HepG2 (cell line): ENCODE results near the gene KRTAP5-6. TPM values are rescaled to one million over a fixed set of nuclear protein-coding genes. Genes with fewer than 3 reads are reported as not detected.

ENCODE experiments used
- KDM4B ChIP-seq: sonication (generic); formaldehyde crosslinking; IDR thresholded peaks from 2 replicates; pipeline ENCODE4 v1.4.0; 2020; ENCODE audit warnings: missing genetic modification reagents
- MBNL3 ChIP-seq: fragments of 250-450 bp; sonication (Bioruptor Pico); conservative IDR thresholded peaks from 2 replicates; pipeline ENCODE4 v1.8.0; 2022; ENCODE audit warnings: mild to moderate bottlenecking, inconsistent platforms
- MTF2 ChIP-seq: sonication (generic); formaldehyde crosslinking; IDR thresholded peaks from 2 replicates; pipeline ENCODE4 v1.5.0; 2020; ENCODE audit warnings: missing genetic modification reagents, borderline replicate concordance
- TSC22D2 ChIP-seq: sonication (generic); formaldehyde crosslinking; IDR thresholded peaks from 2 replicates; pipeline ENCODE4 v1.5.1; 2020; ENCODE audit warnings: missing genetic modification reagents, mild to moderate bottlenecking, borderline replicate concordance
- ZBTB20 ChIP-seq: sonication (generic); formaldehyde crosslinking; IDR thresholded peaks from 2 replicates; pipeline ENCODE4 v1.8.1; 2023; ENCODE audit warnings: missing genetic modification reagents, low read depth, mild to moderate bottlenecking, borderline replicate concordance
- ZNF329 ChIP-seq: sonication (generic); formaldehyde crosslinking; IDR thresholded peaks from 2 replicates; pipeline ENCODE4 v1.9.0; 2021; ENCODE audit warnings: low read depth, mild to moderate bottlenecking, missing genetic modification reagents
- ZNF737 ChIP-seq: sonication (generic); formaldehyde crosslinking; IDR thresholded peaks from 2 replicates; pipeline ENCODE4 v1.5.0; 2020; ENCODE audit warnings: missing genetic modification reagents, mild to moderate bottlenecking, borderline replicate concordance
- polyA plus RNA-seq, 8 experiments: library from polyadenylated mRNA; depleted of rRNA in 3 of 8; stranded (reverse) in 7 of 8; unstranded in 1 of 8; fragments of >200 nt; fragmentation: Illumina TruSeq in 4 of 8; extraction: Trizol in 4 of 8; gene quantifications; 2 replicates each; pipeline versions ENCODE4 v1.2.1 to v1.2.3, GENCODE V29; 2011 to 2016; ENCODE audit warnings: low read depth in 4 of 8, missing spikeins in 1 of 8, mixed read lengths in 1 of 8; ENCODE audit not compliant: insufficient read depth in 1 of 8
- total RNA-seq, 5 experiments: library from RNA; depleted of rRNA; stranded (reverse); fragments of >200 nt; fragmentation: Illumina TruSeq; extraction: Trizol; gene quantifications; 2 replicates each; pipeline ENCODE4 v1.2.3, GENCODE V29; 2016; ENCODE audit warnings: low read depth in 1 of 5
- TF ChIP-seq, protein P1 (sequence below): sonication (generic); formaldehyde crosslinking; IDR thresholded peaks from 2 replicates; pipeline ENCODE4 v1.4.0; 2020; ENCODE audit warnings: mild to moderate bottlenecking, low read depth, missing genetic modification reagents
- TF ChIP-seq, protein P2 (sequence below): sonication (generic); formaldehyde crosslinking; IDR thresholded peaks from 2 replicates; pipeline ENCODE4 v1.9.0; 2022; ENCODE audit warnings: missing genetic modification reagents, mild to moderate bottlenecking, borderline replicate concordance
- TF ChIP-seq, protein P3 (sequence below): sonication (generic); formaldehyde crosslinking; IDR thresholded peaks from 2 replicates; pipeline ENCODE4 v1.8.1; 2023; ENCODE audit warnings: missing genetic modification reagents, mild to moderate bottlenecking, borderline replicate concordance
- TF ChIP-seq, protein P4 (sequence below): sonication (generic); formaldehyde crosslinking; IDR thresholded peaks from 2 replicates; pipeline ENCODE4 v1.4.0; 2020; ENCODE audit warnings: missing genetic modification reagents
- TF ChIP-seq, protein P5 (sequence below): sonication (generic); formaldehyde crosslinking; IDR thresholded peaks from 2 replicates; pipeline ENCODE4 v1.8.1; 2022; ENCODE audit warnings: low read depth, mild to moderate bottlenecking, missing genetic modification reagents
- TF ChIP-seq, protein P6 (sequence below): sonication (generic); formaldehyde crosslinking; IDR thresholded peaks from 2 replicates; pipeline ENCODE4 v1.5.1; 2020; ENCODE audit warnings: missing genetic modification reagents, mild to moderate bottlenecking, borderline replicate concordance
- TF ChIP-seq, protein P7 (sequence below): sonication (generic); formaldehyde crosslinking; IDR thresholded peaks from 2 replicates; pipeline ENCODE4 v1.5.0; 2020; ENCODE audit warnings: missing genetic modification reagents
- TF ChIP-seq, protein P8 (sequence below): sonication (generic); formaldehyde crosslinking; IDR thresholded peaks from 2 replicates; pipeline ENCODE4 v1.5.0; 2020; ENCODE audit warnings: missing genetic modification reagents

The KRTAP5-6 gene
- total and polyA plus RNA-seq, 2 of the 13 experiments (the other 11 are each of a cell fraction or from before 2014, with no cell fraction given), result not detected

DNA sequence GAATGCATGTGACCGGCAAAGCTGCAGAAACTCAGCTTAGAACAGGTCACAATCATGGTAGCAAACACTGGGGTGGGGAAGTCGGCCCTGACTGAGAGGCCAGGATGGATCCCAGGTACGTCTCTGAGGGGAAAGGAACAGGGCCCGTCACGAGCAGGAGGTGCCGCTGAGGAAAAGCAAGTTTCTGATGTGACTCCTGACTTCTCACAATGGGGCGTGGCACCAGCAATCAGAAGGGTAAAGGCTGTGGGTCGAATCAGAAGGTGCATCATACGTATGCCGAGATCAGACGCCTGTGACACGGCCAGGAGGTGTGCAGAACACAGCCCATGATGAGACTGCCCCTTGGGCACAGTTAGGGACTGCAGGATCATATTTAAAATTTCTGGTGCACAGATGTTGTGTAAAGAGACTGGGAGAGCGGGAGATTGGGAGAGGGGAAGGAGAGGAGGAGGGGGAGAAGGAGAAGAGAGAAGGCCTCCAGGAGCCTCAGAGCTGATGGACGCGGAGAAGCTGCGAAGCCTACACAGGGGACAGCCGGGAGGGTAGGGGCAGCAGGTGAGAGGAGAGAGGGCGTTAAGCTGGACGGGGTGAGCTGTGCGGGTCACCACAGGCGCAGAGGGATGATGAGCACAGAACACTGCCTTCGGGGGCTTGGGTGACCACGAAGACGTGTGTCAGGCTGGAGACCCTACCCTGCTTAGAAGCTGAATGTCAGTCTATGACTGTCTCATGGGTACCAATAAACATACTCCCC is 36.7 kb upstream of the KRTAP5-6 start (continued):
- TF ChIP-seq MBNL3 (CRISPR knock-in tag) (no peak), ZNF329 (CRISPR knock-in tag) (no peak), ZNF737 (CRISPR knock-in tag) (no peak), MTF2 (no peak), TSC22D2 (no peak), ZBTB20 (CRISPR knock-in tag) (no peak), KDM4B (CRISPR knock-in tag) (no peak)
- TF ChIP-seq, protein P1, sequence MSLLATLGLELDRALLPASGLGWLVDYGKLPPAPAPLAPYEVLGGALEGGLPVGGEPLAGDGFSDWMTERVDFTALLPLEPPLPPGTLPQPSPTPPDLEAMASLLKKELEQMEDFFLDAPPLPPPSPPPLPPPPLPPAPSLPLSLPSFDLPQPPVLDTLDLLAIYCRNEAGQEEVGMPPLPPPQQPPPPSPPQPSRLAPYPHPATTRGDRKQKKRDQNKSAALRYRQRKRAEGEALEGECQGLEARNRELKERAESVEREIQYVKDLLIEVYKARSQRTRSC (CRISPR knock-in tag), result no peak
- TF ChIP-seq, protein P2, sequence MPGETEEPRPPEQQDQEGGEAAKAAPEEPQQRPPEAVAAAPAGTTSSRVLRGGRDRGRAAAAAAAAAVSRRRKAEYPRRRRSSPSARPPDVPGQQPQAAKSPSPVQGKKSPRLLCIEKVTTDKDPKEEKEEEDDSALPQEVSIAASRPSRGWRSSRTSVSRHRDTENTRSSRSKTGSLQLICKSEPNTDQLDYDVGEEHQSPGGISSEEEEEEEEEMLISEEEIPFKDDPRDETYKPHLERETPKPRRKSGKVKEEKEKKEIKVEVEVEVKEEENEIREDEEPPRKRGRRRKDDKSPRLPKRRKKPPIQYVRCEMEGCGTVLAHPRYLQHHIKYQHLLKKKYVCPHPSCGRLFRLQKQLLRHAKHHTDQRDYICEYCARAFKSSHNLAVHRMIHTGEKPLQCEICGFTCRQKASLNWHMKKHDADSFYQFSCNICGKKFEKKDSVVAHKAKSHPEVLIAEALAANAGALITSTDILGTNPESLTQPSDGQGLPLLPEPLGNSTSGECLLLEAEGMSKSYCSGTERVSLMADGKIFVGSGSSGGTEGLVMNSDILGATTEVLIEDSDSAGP (CRISPR knock-in tag), result 0 out of 2 replicates have a peak, but pooled peaks have one; percentile 15
- TF ChIP-seq, protein P3, sequence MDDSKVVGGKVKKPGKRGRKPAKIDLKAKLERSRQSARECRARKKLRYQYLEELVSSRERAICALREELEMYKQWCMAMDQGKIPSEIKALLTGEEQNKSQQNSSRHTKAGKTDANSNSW (CRISPR knock-in tag), result no peak
- TF ChIP-seq, protein P4, sequence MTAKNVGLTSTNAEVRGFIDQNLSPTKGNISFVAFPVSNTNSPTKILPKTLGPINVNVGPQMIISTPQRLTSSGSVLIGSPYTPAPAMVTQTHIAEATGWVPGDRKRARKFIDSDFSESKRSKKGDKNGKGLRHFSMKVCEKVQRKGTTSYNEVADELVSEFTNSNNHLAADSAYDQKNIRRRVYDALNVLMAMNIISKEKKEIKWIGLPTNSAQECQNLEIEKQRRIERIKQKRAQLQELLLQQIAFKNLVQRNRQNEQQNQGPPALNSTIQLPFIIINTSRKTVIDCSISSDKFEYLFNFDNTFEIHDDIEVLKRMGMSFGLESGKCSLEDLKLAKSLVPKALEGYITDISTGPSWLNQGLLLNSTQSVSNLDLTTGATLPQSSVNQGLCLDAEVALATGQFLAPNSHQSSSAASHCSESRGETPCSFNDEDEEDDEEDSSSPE, result no peak
- TF ChIP-seq, protein P5, sequence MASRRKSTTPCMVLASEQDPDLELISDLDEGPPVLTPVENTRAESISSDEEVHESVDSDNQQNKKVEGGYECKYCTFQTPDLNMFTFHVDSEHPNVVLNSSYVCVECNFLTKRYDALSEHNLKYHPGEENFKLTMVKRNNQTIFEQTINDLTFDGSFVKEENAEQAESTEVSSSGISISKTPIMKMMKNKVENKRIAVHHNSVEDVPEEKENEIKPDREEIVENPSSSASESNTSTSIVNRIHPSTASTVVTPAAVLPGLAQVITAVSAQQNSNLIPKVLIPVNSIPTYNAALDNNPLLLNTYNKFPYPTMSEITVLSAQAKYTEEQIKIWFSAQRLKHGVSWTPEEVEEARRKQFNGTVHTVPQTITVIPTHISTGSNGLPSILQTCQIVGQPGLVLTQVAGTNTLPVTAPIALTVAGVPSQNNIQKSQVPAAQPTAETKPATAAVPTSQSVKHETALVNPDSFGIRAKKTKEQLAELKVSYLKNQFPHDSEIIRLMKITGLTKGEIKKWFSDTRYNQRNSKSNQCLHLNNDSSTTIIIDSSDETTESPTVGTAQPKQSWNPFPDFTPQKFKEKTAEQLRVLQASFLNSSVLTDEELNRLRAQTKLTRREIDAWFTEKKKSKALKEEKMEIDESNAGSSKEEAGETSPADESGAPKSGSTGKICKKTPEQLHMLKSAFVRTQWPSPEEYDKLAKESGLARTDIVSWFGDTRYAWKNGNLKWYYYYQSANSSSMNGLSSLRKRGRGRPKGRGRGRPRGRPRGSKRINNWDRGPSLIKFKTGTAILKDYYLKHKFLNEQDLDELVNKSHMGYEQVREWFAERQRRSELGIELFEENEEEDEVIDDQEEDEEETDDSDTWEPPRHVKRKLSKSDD, result no peak
- TF ChIP-seq, protein P6, sequence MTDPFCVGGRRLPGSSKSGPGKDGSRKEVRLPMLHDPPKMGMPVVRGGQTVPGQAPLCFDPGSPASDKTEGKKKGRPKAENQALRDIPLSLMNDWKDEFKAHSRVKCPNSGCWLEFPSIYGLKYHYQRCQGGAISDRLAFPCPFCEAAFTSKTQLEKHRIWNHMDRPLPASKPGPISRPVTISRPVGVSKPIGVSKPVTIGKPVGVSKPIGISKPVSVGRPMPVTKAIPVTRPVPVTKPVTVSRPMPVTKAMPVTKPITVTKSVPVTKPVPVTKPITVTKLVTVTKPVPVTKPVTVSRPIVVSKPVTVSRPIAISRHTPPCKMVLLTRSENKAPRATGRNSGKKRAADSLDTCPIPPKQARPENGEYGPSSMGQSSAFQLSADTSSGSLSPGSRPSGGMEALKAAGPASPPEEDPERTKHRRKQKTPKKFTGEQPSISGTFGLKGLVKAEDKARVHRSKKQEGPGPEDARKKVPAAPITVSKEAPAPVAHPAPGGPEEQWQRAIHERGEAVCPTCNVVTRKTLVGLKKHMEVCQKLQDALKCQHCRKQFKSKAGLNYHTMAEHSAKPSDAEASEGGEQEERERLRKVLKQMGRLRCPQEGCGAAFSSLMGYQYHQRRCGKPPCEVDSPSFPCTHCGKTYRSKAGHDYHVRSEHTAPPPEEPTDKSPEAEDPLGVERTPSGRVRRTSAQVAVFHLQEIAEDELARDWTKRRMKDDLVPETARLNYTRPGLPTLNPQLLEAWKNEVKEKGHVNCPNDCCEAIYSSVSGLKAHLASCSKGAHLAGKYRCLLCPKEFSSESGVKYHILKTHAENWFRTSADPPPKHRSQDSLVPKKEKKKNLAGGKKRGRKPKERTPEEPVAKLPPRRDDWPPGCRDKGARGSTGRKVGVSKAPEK (CRISPR knock-in tag), result no peak
- TF ChIP-seq, protein P7, sequence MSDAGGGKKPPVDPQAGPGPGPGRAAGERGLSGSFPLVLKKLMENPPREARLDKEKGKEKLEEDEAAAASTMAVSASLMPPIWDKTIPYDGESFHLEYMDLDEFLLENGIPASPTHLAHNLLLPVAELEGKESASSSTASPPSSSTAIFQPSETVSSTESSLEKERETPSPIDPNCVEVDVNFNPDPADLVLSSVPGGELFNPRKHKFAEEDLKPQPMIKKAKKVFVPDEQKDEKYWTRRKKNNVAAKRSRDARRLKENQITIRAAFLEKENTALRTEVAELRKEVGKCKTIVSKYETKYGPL, result no peak
- TF ChIP-seq, protein P8, sequence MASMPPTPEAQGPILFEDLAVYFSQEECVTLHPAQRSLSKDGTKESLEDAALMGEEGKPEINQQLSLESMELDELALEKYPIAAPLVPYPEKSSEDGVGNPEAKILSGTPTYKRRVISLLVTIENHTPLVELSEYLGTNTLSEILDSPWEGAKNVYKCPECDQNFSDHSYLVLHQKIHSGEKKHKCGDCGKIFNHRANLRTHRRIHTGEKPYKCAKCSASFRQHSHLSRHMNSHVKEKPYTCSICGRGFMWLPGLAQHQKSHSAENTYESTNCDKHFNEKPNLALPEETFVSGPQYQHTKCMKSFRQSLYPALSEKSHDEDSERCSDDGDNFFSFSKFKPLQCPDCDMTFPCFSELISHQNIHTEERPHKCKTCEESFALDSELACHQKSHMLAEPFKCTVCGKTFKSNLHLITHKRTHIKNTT, result no peak
